Astrocyte (in vitro differentiated cells and primary cell): Measurements from ENCODE around the gene TSPAN4. TPM values are rescaled to one million over a fixed set of nuclear protein-coding genes. Genes with fewer than 3 reads are reported as not detected.

ENCODE experiments used
- DNase-seq: peaks from one replicate; pipeline ENCODE4 v3.0.0-alpha.2; 2010; ENCODE audit warnings: low read depth
- FAIRE-seq: peaks from 2 replicates; lab custom pipeline; 2011; peaks lifted over from hg19 to GRCh38; lab: Jason Lieb, UNC
- H2AFZ ChIP-seq: 2 replicates; pipeline ENCODE4 v1.6.0; 2012; ENCODE audit warnings: low read depth, low read length, inconsistent platforms
- H3K27ac ChIP-seq: 2 replicates; pipeline ENCODE4 v1.5.1; 2011; ENCODE audit warnings: low read depth, low read length, inconsistent platforms
- H3K27me3 ChIP-seq: 2 replicates; pipeline ENCODE4 v1.6.0; 2011; ENCODE audit warnings: low read length, inconsistent platforms; ENCODE audit not compliant: insufficient read depth
- H3K36me3 ChIP-seq: 2 replicates; pipeline ENCODE4 v1.5.1; 2011; ENCODE audit warnings: low read length, inconsistent platforms; ENCODE audit not compliant: insufficient read depth
- H3K4me1 ChIP-seq: 2 replicates; pipeline ENCODE4 v1.5.1; 2011; ENCODE audit warnings: low read length, inconsistent platforms; ENCODE audit not compliant: insufficient read depth
- H3K4me2 ChIP-seq: 2 replicates; pipeline ENCODE4 v1.6.0; 2012; ENCODE audit warnings: low read length, inconsistent platforms
- H3K4me3 ChIP-seq: 2 replicates; pipeline ENCODE4 v1.5.1; 2011; ENCODE audit warnings: low read depth, mild to moderate bottlenecking, low read length, inconsistent platforms; ENCODE audit not compliant: insufficient read depth
- H3K79me2 ChIP-seq: 2 replicates; pipeline ENCODE4 v1.6.0; 2012; ENCODE audit warnings: mild to moderate bottlenecking, low read length, inconsistent platforms; ENCODE audit not compliant: insufficient read depth
- H3K9ac ChIP-seq: 2 replicates; pipeline ENCODE4 v1.6.0; 2012; ENCODE audit warnings: mild to moderate bottlenecking, low read length, inconsistent platforms
- H3K9me3 ChIP-seq: 2 replicates; pipeline ENCODE4 v1.5.1; 2012; ENCODE audit warnings: low read depth, mild to moderate bottlenecking, low read length, inconsistent platforms; ENCODE audit not compliant: insufficient read depth
- H4K20me1 ChIP-seq: 2 replicates; pipeline ENCODE4 v1.6.0; 2012; ENCODE audit warnings: low read length, inconsistent platforms; ENCODE audit not compliant: insufficient read depth
- H3K27ac Mint-ChIP-seq: one replicate; pipeline ENCODE4 v1.8.0; 2021; ENCODE audit warnings: mild to moderate bottlenecking, mixed read lengths; ENCODE audit not compliant: unreplicated experiment
- H3K27me3 Mint-ChIP-seq: one replicate; pipeline ENCODE4 v1.8.0; 2021; ENCODE audit warnings: low read depth, mixed read lengths; ENCODE audit not compliant: unreplicated experiment
- H3K36me3 Mint-ChIP-seq: one replicate; pipeline ENCODE4 v1.8.0; 2021; ENCODE audit warnings: low read depth, mixed read lengths; ENCODE audit not compliant: unreplicated experiment
- H3K4me1 Mint-ChIP-seq: one replicate; pipeline ENCODE4 v1.8.0; 2021; ENCODE audit warnings: low read depth, mixed read lengths; ENCODE audit not compliant: unreplicated experiment
- H3K4me3 Mint-ChIP-seq: one replicate; pipeline ENCODE4 v1.8.0; 2021; ENCODE audit warnings: mild to moderate bottlenecking, moderate library complexity, mixed read lengths; ENCODE audit not compliant: unreplicated experiment
- H3K9me3 Mint-ChIP-seq: one replicate; pipeline ENCODE4 v1.8.0; 2021; ENCODE audit warnings: mild to moderate bottlenecking, mixed read lengths; ENCODE audit not compliant: unreplicated experiment
- CTCF ChIP-seq: IDR thresholded peaks from 2 replicates; pipeline ENCODE4 v1.5.1; 2011; ENCODE audit warnings: low read depth, mild to moderate bottlenecking, inconsistent platforms, low read length, moderate library complexity; ENCODE audit not compliant: insufficient read depth
- EZH2 ChIP-seq: IDR thresholded peaks from 2 replicates; pipeline ENCODE4 v1.6.1; 2012; ENCODE audit warnings: mild to moderate bottlenecking, low read length, inconsistent platforms; ENCODE audit not compliant: insufficient read depth
- total RNA-seq: library from RNA; stranded (reverse); gene quantifications from 2 replicates; pipeline ENCODE4 v1.2.1, GENCODE V29; 2021

Gene TSPAN4
- total RNA-seq, 1 donor from 2014 or later = 69.5 TPM

- Histone ChIP-seq H3K27ac (peak overlapping the region; percentile 81), H3K36me3 (no peaks in the 10 kb centered on the region), H3K4me2 (peak overlapping the region; percentile 96), H4K20me1 (peaks cover 53% of the 10 kb centered on the region), H3K9me3 (no peaks in the 10 kb centered on the region), H3K27me3 (no peaks in the 10 kb centered on the region), H3K9ac (peak overlapping the region; percentile 86), H3K4me3 (peak overlapping the region; percentile 77), H2AFZ (no peak overlapping the region), H3K79me2 (peaks cover 4% of the 10 kb centered on the region), H3K4me1 (peaks cover 16% of the 10 kb centered on the region)
- Mint-ChIP-seq H3K27me3 (no peaks in the 10 kb centered on the region), H3K27ac (peak overlapping the region; percentile 34), H3K4me3 (peak overlapping the region; percentile 67), H3K36me3 (peaks cover 2% of the 10 kb centered on the region), H3K9me3 (no peaks in the 10 kb centered on the region), H3K4me1 (no peaks in the 10 kb centered on the region)
- FAIRE-seq (no peak), DNase-seq (peak; percentile 61)
- TF ChIP-seq EZH2 = no peak
- TF ChIP-seq CTCF = no peak
Measured at GRCh38 chr11:795634-796564, 46.8 kb upstream of the TSPAN4 start.

GRCh38 chr11:796565-797295 lies 45.9 kb upstream of the TSPAN4 start:
- no peak overlapping the region for H2AFZ ChIP-seq
- peak overlapping the region; percentile 69 for H3K27ac Mint-ChIP-seq
- H3K27me3 Mint-ChIP-seq = no peaks in the 10 kb centered on the region
- H4K20me1 ChIP-seq = peaks cover 52% of the 10 kb centered on the region
- H3K9me3 ChIP-seq = no peaks in the 10 kb centered on the region
- TF ChIP-seq EZH2 = no peak
- TF ChIP-seq CTCF = no peak
- H3K9me3 Mint-ChIP-seq = no peaks in the 10 kb centered on the region
- H3K4me1 ChIP-seq = peaks cover 16% of the 10 kb centered on the region
- H3K27ac ChIP-seq = peak overlapping the region; percentile 81
- FAIRE-seq (no peak), DNase-seq (no peak)
- H3K4me3 ChIP-seq = peak overlapping the region; percentile 77
- H3K4me2 ChIP-seq = peak overlapping the region; percentile 96
- H3K79me2 ChIP-seq = peaks cover 4% of the 10 kb centered on the region
- peak overlapping the region; percentile 85 for H3K4me3 Mint-ChIP-seq
- no peaks in the 10 kb centered on the region for H3K4me1 Mint-ChIP-seq
- no peaks in the 10 kb centered on the region for H3K36me3 ChIP-seq
- no peaks in the 10 kb centered on the region for H3K27me3 ChIP-seq
- peaks cover 2% of the 10 kb centered on the region for H3K36me3 Mint-ChIP-seq
- peak overlapping the region; percentile 86 for H3K9ac ChIP-seq
